ENCODE measurements around the gene DNAJC18.
A peak's percentile ranks its signal among the peaks of the same experiment; 100 is the strongest.
"Not testable (repeated sequence)": the region's sequence is repeated elsewhere in the genome, so short reads cannot be mapped to it uniquely, and the experiment has no call there.

DNAJC18 gene

DNA sequence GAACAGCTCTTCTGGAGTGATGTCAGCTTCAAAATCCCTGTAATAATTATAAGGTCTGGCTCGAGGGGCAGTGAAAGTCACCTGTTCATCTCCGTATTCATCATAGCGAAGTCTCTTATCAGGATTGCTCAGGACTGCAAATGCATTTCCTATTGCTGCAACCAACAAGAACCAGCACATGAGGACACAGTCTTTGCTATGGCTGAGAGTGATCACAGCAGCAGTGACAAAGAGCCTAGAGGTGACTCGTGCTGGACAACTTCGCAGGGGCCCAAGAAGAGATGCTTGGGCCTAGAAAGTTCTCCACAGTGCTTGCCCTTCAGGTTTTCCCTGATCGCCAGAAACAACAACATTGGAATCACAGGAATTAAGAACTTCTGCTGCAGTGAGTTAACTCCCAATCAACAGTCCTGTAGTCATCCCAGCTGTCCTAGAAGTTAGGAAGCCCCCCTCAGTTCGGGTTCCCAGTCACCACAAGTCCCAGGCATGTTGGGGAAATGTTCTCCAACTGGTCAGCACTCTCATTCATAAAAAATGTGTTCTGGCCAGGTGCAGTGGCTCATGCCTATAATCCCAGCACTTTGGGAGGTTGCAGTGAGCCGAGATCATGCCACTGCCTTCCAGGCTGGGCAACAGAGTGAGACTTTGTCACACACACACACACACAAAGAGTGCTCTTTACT is 13.0 kb downstream of the DNAJC18 start:
- DNase-seq (ENCODE audit: low spot score) = no peak

DNA sequence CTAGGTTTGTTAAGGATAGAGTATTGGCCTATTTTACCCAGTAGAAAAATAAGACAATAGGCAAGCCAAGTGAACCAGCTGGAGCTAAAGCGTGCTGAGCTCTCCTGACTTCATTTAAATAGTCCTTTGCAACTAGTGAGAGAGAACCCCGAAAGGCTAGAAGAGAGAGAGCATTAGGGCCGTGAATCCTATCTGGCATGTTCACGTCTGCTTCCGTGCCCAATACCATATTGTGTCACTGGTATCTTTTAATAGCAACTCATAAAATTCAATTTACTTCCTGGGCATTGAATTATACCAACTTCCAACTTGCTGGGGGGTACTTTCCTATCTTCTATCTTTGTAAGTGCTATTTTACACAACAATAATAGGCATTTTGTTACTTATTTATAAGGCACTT is 13.8 kb downstream of the DNAJC18 start:
- no peak for DNase-seq (ENCODE audit: low spot score)

DNA sequence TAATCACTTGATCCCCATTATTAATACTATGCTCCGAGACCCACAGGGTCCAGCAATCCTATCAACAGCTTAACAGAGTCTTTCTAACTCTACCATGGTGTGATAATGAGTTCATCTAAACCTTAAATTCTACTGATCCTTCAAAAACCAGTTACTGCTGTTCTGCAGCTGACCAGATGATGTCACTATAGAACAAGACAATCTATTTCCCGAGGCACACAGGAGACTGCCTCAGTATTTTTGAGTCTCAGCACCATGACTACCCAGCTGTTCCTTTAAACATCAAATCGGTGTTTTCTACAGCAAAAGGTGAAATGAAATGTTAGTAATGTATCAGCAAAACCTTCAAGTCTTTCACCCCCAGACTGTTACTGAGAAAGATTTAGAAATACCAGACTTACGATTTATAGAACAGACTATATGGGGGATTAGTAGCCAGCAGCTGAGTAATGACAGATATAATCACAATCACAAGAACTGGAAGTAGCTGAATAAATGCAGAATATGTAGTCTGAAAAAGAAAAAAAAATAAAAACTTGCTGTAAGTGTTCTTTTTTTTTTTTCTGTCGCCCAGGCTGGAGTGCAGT is 16.9 kb downstream of the DNAJC18 start:
- DNase-seq (ENCODE audit: low spot score) = peak; percentile 72

DNA sequence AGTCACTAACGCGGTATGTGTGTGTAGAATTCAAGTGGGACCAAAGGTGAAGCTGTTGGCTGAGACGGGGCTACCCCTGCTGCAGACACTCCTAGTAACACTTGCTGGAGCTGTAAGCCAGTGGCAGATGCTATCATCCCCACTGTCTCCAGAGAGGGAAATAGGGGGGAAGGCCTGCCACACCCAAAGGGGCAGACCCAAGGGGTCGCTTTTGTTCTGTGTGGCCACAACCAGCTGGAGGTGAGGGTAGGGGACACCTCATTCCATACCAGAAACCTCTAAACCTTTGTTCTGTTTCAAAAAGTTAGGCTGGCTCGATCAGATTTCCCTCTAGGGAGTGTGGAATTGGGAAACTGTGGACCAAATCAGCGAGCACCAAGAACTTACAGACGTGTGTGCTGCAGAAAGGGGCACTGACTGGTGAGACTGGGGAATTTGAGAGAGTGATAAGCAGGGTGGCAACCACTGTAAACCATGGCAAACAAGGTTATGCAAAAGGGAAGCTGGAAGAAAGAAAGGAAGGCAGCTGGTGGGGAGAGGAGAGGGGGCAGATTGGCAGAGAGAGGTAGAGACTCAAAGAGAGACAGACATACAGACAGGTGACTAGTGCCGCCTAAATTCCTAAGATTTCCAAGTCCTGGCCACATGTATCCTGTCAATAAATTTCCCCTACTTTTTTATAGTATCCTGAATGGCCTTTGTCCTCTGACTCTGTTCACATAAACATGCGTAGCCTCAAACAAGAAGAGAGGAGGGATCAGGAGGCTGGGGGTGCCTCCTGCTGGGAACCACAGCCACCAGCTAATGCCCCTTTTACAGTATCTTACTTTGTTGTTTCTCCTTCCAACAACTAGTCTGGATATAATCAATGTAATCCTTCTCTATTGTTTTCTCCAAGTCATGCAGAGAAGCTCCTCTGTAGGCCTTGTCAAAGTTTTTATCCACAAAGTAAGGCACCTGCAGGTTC is 19.8 kb downstream of the DNAJC18 start:
- no peak for DNase-seq (ENCODE audit: low spot score)

DNA sequence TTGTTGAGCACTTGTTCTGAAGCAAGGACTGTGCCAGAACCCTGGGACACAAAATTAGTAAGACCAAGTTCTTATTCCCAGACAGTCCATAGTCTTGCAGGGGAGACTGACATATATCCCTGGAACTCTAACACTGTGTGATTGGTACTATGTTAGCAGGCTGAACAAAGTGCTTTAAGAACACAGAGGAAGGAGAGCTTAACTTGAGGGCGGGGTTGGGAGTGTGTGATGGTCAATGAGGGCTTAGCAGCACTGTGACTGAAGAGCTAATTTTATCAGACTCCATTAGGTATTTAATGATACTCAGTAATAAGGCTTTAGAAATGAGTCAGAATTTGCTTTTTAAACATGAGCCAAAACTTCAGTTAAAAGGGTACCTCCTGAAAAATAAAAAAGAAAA is 20.5 kb downstream of the DNAJC18 start:
- no peak for DNase-seq (ENCODE audit: low spot score)

DNA sequence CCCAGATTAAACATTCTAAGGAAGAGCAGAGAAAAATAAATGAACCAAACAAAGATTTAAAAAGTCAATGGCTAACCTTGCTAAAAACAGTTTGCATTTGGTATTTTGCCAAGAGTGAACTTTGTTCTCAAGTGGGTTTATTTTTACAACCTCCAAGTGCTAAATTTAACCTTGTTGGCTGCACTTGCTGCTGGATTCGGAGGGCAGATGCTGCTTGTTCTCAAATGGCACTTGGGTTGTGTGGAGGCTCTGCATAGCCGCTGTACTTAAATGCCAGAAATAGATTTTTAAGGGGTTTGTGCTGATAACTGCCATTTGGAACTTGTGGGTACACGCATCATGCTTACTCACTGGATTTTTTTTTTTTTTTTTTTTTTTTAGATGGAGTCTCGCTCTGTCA is 22.1 kb downstream of the DNAJC18 start:
- no peak for DNase-seq (ENCODE audit: low spot score)

DNA sequence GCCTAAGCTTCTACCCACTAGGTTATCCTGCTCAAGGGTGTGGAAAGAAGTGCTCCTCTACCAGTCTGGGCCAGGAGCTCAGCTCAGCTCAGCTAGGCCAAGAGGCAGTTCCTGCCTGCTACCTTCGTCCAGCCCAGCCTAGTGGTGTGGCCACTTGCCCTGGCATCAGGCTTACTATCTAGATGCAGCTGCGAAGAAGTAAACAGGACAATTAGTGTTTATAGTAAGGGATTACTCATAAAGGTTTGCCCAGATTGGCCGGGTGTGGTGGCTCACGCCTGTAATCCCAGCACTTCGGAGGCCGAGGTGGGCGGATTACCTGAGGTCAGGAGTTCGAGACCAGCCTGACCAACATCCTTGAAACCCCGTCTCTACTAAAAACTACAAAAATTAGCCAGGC is 22.7 kb downstream of the DNAJC18 start:
- no peak for DNase-seq (ENCODE audit: low spot score)

DNA sequence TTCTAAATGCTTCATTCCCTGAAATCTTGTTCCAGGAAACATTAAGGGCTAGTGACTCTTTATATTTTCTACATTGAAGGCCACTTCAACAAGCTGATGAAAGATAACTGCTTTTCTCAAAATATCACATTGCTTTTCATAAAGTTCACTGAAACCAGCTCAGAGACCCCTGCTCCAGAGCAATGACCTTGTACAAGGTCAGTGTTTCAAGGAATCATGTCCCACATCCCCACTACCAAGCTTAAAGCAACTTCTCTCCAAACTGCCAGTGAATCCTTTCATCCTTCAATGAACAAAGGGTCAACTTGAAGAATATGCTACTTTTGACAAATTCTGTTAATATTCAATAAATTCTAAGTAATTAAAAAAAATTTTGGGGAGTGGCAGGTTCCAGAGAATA is 23.5 kb downstream of the DNAJC18 start:
- DNase-seq (ENCODE audit: low spot score) = no peak

DNA sequence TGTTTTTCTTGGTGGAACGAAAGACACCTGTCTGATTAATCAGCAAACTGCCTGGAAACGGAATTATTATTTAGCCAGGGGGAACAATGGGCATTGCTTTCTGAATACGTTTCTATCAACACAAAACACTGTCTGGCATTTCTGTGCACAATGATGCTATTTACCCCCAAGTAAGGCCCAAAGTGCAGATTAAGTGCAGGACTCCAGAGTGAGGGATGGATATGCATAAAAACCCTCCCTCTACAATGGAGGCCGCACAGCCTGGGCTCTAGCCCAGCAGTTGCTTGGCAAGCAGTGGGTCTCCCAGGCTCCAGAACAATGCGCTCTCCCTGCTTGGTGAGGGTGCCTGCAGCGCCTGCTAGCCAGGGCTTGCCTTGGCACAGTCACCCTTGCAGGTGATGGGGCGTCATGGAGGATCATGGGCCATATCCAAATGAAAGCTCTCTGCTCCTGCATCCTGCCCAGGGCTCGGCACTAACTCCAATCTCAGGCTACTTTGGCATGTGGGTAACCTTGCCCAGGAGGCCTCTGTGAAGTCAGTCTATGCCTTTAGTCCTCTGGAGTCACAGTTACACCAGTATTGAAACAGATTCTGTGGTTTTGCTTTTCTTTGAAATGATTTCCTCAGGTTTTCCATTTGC is 24.0 kb downstream of the DNAJC18 start:
- DNase-seq (ENCODE audit: low spot score) = peak; percentile 95

DNA sequence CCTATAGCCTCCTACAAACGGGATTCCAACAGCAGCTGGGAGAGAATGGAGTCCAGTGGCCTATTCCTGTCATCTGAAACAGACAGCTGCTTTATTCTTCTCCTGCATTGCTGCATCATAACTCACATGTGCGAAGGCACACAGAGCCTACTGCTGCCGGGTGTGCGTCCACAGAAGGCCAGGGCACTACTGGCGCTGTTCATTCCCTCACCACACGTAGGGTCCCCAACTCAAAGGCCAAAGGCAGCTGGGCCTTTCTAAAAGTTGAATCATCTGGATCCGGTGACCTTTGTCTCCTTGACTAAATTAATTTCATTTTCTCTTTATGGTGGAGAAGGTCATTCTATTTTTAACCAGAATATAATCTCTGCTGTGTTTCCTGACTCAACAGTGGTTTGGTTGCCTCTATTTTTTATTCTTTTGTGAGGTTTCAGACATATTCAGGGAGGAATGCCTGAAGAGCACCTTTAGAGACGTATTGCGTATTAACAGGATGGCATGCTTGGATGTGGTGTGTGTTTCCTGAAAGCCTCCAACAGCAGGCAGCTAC is 24.7 kb downstream of the DNAJC18 start:
- peak; percentile 74 for DNase-seq (ENCODE audit: low spot score)

DNA sequence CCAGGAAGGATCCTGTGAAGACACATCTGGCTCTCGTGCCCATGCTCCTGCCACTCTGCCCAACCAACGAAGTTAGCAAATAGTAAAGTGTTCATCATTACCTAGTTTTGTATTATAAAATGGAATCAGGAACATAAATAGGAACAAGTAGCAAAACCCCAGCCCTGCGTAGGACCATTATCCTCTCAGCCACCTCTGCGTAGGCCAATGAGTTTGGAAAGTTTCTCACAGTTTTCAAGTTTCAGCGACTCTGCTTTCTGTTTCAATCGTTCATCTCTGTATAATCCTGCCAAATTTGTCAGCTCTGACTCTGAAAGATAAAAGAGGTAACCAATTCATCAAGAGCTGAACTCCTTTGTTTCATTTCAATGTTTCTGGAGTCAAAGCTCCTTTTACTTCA is 25.4 kb downstream of the DNAJC18 start:
- no peak for DNase-seq (ENCODE audit: low spot score)

DNA sequence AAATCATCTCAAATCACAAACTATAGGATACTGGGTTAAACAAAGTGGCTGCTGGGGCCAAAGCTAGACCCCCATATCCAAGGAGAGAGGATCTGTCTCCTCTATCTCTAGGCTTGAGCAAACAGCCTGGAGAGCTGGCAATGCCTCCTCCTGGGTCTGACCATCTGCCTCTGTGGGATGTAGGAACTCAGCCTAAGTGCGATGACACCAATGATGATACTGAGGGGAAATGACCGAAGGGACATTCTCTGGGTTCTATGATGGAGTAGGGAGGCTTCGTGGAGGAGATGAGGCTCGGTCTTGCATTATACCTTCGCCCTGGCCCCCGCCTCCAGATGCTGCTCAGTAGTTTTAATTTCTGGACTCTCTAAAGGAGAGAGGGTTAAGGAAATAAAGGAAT is 26.2 kb downstream of the DNAJC18 start:
- DNase-seq (ENCODE audit: low spot score) = no peak

DNA sequence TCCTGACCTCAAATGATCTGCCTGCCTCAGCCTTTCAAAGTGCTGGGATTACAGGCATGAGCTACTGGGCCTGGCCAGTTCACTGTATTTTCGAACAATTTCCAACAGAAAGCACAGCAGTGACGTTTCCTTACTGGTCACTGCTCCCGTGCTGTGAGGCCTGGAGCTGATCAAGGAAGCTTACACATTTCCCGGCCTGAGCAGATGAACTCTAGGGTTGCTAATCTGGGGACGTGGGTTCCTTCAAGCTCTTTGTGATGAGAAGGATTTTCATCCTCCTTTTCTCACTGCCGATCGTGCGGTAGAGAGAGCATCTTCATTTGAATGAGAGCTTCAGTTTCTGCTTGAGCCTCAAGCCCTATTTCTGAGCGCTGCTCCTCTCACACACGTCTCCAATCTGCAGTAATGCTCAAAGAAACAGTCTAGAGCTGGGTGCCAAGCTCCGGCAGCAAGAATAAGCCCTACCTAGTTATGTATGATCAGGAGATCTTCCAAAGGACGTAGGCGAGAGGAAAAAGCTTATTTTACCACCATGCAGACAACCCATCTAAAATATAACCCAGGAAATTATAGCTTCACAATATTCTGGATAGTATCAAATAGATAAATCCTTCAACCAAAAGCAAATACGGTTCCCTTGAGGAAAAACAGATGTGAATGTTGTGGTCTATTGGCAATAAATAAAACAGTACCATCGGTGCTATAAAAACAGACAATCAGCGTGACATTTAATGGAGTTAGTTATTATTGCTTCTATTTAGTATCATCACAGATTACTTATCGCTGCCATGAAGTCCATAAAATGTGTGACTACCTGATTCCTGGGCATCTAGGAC is 28.1 kb downstream of the DNAJC18 start:
- no peak for DNase-seq (ENCODE audit: low spot score)

DNA sequence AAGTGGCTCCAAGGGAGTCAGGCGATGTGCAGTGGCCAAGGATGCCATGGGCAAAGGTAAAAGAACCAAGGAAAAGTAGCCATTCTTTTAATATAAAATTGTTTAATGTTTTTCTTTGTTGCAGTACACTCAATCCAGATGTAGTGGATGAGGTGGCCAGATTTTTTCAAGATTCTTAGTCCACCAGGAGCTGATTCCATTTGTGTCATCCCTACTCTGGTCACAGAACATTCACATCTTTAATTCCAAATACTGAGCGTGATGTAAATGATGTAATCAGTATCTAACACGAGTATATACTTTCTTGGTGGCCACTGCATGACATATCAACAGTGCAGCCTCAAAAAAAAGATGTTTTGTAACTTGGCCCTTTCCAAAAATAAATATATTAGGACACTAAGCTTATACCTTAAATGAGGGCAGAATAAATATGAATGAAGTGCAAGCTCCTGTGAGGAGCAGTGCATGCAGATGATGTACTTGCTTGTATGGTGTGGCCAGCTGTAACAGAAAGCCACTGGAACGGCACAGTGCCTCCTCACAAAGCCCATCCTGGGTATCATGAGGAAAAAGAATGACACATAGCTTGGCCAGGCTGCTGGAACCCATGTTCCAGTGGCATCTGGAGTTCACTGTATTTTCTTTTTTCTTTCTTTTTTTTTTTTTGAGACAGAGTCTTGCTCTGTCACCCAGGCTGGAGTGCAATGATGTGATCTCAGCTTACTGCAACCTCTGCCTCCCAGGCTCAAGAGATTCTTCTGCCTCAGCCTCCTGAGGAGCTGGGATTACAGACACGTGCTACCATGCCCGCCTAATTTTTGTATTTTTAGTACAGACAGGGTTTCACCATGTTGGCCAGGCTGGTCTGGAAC is 29.0 kb downstream of the DNAJC18 start:
- no peak for DNase-seq (ENCODE audit: low spot score)

DNA sequence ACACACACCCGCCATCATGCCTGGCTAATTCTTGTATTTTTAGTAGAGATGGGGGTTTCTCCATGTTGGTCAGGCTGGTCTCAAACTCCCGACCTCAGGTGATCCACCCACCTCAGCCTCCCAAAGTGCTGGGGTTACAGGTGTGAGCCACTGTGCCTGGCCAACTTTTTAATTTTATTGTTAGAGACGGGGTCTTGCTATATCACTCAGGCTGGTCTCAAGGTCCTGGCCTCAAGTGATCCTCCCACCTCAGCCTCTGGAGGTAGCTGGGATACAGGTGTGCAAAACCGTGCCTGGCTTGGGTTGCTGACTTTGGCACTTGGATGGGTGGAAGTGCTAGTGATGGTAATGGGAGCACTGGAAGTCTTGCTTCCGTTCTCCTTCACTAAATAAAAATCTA is 30.2 kb downstream of the DNAJC18 start:
- DNase-seq (ENCODE audit: low spot score) = not testable (repeated sequence)

DNA sequence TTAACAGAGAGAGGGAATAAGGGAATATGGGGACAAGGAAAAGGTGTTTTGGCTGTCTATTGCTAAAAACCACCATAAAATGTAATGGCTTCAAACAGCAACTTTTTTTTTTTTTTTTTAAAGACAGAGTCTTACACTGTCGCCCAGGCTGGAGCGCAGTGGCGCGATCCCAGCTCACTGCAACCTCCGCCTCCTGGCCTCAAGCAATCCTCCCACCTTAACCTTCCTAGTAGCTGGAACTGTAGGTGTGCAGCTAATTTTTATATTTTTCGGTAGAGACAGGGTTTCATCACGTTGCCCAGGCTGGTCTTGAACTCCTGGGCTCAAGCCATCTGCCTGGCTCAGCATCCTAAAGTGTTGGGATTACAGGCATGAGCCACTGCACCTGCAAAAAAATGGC is 31.1 kb downstream of the DNAJC18 start:
- DNase-seq (ENCODE audit: low spot score) = no peak

DNA sequence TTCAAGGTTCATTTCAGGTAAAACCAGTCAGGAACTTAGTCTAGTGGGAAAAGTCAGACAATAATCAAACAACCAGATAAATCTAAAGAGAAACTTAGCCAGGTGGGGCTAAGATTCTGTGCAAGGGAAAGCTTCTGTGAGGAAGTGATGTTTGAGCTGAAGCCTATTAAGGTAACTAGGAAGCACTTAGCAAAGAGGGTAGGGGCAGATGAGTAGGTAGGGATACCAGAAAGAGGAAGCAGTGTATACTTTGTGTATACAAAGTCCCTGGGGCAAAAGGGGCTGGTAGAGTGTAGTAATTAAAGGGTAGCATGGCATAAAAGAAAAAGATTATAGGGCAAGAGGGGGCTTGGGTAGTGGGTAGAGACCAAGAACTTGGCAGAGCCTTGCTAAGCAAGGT is 31.8 kb downstream of the DNAJC18 start:
- no peak for DNase-seq (ENCODE audit: low spot score)

DNA sequence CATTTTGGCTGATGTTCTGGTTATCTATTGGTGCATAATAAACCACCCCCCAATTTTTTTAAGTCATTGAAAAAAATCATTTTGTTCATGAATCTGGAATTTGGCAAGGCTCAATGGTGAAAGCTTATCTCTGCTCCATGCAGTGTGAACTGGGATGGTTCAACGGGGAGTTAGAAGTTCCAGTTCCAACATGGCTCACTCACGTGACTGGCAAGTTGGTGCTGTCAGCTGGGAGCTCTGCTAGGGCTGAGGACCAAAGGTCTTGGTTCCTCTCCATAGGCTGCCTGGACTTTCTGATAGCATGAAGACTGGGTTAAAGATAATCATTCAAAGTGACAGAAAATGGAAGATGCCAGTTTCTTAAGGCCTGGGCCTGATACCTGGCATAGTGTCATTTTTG is 32.4 kb downstream of the DNAJC18 start:
- DNase-seq (ENCODE audit: low spot score) = no peak

DNA sequence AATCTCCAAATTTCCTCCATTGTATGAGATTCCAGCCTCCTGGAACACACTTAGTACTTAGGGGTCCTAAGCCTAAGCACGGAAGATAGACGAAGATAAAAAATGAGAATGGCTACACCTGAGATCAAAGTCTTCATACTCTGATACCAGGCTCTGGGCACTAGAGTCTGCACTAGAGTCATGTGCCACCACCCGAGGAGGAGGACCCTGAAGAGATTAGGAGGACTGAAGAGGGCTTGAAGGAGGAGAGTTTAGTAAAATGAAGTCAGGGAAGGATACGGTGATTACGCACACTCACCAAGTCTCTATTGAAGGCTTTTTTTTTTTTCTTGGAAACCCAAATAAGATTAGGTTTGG is 34.9 kb downstream of the DNAJC18 start:
- no peak for DNase-seq (ENCODE audit: low spot score)

DNA sequence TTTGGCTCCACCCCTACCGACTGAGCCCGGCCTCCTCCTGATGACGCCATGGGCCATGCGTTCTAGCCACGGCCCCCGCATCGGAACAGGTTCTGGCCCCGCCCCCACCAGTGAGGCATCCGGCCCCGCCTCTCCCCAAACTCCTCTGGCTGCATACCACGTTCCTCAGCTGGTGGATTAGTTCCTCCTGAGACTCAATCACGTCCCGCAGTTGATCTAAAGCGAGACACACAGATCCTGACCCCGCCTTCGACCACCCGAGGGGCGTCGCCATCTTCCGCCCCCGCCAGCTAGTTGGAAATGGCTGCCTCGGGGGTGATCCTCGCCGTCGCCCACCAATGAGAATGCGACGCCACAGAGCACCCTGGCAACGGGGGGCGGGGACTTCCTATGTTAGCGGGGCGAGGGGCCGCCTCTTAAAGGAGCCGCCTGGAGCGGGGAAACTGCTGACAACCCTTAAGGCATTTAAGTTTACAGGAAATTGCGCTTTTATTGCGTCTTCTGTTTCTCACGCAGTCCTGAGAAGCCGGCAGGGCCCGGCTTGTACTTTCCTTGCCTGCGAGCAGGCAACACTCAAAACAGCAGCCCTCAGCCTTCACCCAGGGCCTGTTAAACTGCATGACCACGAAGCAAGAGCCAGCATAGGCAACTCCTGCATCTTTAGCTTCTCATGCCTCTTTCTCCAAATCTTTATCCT is 35.4 kb downstream of the DNAJC18 start, which contains the start of gene SPATA24:
Gene SPATA24, minus strand, starts transcription at position 303 of the 697 bp plus-strand sequence. Its CDS starts 29 bp downstream, at position 274.
- peak; percentile 98 for DNase-seq (ENCODE audit: low spot score)

All from globus pallidus (tissue), 1 donor.